GM21737 (cell line): Measurements from ENCODE around the gene C7orf33.
A peak's percentile ranks its signal among the peaks of the same experiment; 100 is the strongest.
"Not testable (repeated sequence)": the region's sequence is repeated elsewhere in the genome, so short reads cannot be mapped to it uniquely, and the experiment has no call there.

Experiments used
- ATAC-seq: cut with Tn5 transposase; IDR thresholded peaks from one replicate; pipeline ENCODE4 v1.9.1; 2021; ENCODE audit warnings: mild to moderate bottlenecking, moderate library complexity; ENCODE audit not compliant: unreplicated experiment

C7orf33 gene

GRCh38 chr7:148579366-148579765, 11.2 kb upstream of the C7orf33 start:
- no peak for ATAC-seq

GRCh38 chr7:148580446-148580845, 10.1 kb upstream of the C7orf33 start:
- ATAC-seq: no peak

- ATAC-seq: no peak
Measured at GRCh38 chr7:148581624-148582023, 8.9 kb upstream of the C7orf33 start.

GRCh38 chr7:148584154-148584827, 6.3 kb upstream of the C7orf33 start:
- ATAC-seq: peak; percentile 85

GRCh38 chr7:148585399-148585798, 5.2 kb upstream of the C7orf33 start:
- no peak for ATAC-seq

GRCh38 chr7:148587076-148587475, 3.5 kb upstream of the C7orf33 start:
- no peak for ATAC-seq

- ATAC-seq: no peak
Measured at GRCh38 chr7:148588168-148588567, 2.4 kb upstream of the C7orf33 start.

GRCh38 chr7:148588670-148589131, 1.9 kb upstream of the C7orf33 start:
- ATAC-seq: no peak

GRCh38 chr7:148589640-148590039, 926 bp upstream of the C7orf33 start:
- no peak for ATAC-seq

GRCh38 chr7:148596354-148596753, 5.8 kb downstream of the C7orf33 start:
- ATAC-seq: not testable (repeated sequence)

GRCh38 chr7:148598351-148598750, 7.8 kb downstream of the C7orf33 start:
- no peak for ATAC-seq

- no peak for ATAC-seq
Measured at GRCh38 chr7:148605350-148605749, 14.8 kb downstream of the C7orf33 start.

GRCh38 chr7:148607151-148607661, 16.6 kb downstream of the C7orf33 start:
- no peak for ATAC-seq

GRCh38 chr7:148609045-148609725, 18.6 kb downstream of the C7orf33 start:
- no peak for ATAC-seq

GRCh38 chr7:148611692-148612091, 21.1 kb downstream of the C7orf33 start:
- no peak for ATAC-seq

- ATAC-seq: no peak
Measured at GRCh38 chr7:148615085-148615730, 24.6 kb downstream of the C7orf33 start.

GRCh38 chr7:148620749-148621359, 30.3 kb downstream of the C7orf33 start:
- ATAC-seq: no peak

- ATAC-seq: no peak
Measured at GRCh38 chr7:148621563-148621962, 31.0 kb downstream of the C7orf33 start.

- ATAC-seq: no peak
Measured at GRCh38 chr7:148622887-148623585, 32.5 kb downstream of the C7orf33 start.

GRCh38 chr7:148623586-148624282, 33.2 kb downstream of the C7orf33 start:
- ATAC-seq: no peak
